ENCODE data around the gene MMP12. TPM values are rescaled to one million over a fixed set of nuclear protein-coding genes. Genes with fewer than 3 reads are reported as not detected.

The MMP12 gene
- total and polyA plus RNA-seq, 9 donors = not detected

DNA sequence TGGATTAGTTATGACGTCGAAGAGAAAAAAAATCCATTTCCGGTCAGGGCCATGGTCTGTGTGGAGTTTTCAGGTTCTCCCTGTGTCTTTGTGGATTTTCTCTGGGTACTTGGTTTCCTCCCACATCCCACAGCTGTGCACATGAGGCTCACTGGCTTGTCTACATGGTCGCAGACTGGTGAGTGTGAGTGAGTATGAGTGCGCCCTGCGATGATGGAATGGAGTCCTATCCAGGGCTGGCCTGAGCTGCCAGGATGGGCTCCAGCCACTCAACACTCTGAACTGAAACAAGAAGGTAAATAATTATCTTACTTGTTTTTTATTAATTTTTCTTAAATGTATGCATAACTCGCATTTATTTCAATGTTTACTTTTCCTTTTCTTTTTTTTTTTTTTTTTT, 42.2 kb downstream of the MMP12 start:
- Histone ChIP-seq H3K27me3 (no peaks in the 10 kb centered on the region), H3K4me3 (no peak overlapping the region), H3K4me1 (ENCODE audit: insufficient read depth) (no peaks in the 10 kb centered on the region), H3K36me3 (no peaks in the 10 kb centered on the region), H3K9me3 (no peaks in the 10 kb centered on the region), H3K27ac (no peak overlapping the region)
- WGBS, 3 donors = 87 to 91% (median 89%) methylated on average over 7 of the region's 7 CpGs
- no peak for TF ChIP-seq POLR2A (IDR thresholded peaks at IDR 0.05)
- TF ChIP-seq, protein P1, sequence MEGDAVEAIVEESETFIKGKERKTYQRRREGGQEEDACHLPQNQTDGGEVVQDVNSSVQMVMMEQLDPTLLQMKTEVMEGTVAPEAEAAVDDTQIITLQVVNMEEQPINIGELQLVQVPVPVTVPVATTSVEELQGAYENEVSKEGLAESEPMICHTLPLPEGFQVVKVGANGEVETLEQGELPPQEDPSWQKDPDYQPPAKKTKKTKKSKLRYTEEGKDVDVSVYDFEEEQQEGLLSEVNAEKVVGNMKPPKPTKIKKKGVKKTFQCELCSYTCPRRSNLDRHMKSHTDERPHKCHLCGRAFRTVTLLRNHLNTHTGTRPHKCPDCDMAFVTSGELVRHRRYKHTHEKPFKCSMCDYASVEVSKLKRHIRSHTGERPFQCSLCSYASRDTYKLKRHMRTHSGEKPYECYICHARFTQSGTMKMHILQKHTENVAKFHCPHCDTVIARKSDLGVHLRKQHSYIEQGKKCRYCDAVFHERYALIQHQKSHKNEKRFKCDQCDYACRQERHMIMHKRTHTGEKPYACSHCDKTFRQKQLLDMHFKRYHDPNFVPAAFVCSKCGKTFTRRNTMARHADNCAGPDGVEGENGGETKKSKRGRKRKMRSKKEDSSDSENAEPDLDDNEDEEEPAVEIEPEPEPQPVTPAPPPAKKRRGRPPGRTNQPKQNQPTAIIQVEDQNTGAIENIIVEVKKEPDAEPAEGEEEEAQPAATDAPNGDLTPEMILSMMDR (IDR thresholded peaks at IDR 0.05) = no peak
- TF ChIP-seq EP300 (IDR thresholded peaks at IDR 0.05) = no peak
- no peak for DNase-seq
- intact Hi-C loops (cut with DNase I) = no loop called here

DNA sequence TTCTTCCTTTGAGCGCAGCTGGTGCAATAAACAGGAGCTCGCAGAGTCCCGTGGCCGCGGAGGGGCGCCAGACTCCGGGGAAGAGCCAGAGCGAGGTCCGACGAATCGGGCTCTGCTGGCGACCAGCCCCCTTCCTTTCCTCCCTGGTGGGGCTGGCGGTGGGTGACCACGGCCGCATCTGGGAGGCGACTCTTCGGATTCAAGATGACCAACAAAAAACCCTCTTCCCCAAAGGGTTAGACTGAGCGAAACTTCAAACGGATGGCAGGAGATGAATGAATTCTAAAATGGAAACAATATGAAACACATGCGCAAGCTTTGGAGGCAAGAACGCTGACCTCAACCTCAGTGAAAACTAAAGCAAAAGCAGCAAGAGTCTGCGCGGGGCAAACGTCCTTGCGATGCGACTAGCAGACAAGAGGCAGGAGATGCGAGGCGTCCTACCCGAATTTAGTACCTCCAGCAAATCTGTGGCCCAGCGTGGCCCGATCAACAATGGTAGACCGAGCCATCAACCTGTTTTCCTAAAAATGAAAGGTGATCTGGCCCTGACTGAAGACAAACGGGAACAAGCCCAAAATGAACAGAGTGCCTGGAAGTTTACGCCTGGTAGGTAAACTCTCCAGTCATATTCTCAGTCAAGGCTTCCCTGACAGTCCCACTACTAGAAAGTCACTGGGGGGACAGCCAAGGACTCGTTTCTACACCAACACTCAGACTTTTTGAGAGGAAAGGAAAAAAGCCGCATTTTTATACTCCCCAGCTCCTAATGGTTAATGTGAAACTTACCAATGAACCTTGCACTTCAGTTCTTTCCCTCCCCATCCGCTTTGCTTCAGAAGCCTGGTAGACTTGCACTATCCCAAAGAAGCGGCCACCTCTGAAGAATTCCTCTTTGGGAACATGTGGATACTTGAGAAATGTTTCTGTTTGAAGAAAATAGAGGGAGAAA, 43.0 kb downstream of the MMP12 start:
- no peaks in the 10 kb centered on the region for H3K4me1 ChIP-seq (ENCODE audit: insufficient read depth)
- H3K27ac ChIP-seq = no peak overlapping the region
- 38 to 49% (median 48%) methylated on average over 38 of the region's 38 CpGs for WGBS, 3 donors
- intact Hi-C loops (cut with DNase I) = no loop called here
- TF ChIP-seq, protein P1 (IDR thresholded peaks at IDR 0.05) = no peak
- TF ChIP-seq EP300 (IDR thresholded peaks at IDR 0.05) (no peak), POLR2A (IDR thresholded peaks at IDR 0.05) (no peak)
- H3K9me3 ChIP-seq = no peaks in the 10 kb centered on the region
- no peak for DNase-seq
- no peaks in the 10 kb centered on the region for H3K36me3 ChIP-seq
- H3K27me3 ChIP-seq = no peaks in the 10 kb centered on the region
- H3K4me3 ChIP-seq = no peak overlapping the region

DNA sequence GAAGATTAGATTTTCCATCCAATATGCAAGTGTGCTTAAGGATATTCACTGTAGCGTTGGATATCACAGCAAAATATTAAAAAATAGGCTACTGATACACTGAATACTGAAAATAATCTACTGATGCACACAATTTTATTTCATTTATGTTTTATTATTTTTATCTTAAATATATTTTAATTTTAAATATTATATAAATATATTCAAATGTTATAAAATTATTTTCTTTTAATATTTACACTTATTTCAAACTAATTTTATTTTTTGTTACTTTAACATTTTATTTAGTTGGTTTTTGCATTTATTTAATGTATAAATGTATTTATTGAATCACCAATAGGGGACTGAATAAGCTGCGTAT, 43.7 kb downstream of the MMP12 start:
- H3K4me3 ChIP-seq = no peak overlapping the region
- intact Hi-C loops (cut with DNase I) = no loop called here
- TF ChIP-seq, protein P1 (IDR thresholded peaks at IDR 0.05) = no peak
- TF ChIP-seq EP300 (IDR thresholded peaks at IDR 0.05) (no peak), POLR2A (IDR thresholded peaks at IDR 0.05) (no peak)
- H3K27me3 ChIP-seq = no peaks in the 10 kb centered on the region
- H3K36me3 ChIP-seq = no peaks in the 10 kb centered on the region
- no peaks in the 10 kb centered on the region for H3K4me1 ChIP-seq (ENCODE audit: insufficient read depth)
- no peak for DNase-seq
- no peak overlapping the region for H3K27ac ChIP-seq
- no peaks in the 10 kb centered on the region for H3K9me3 ChIP-seq
- 54 to 70% (median 64%) methylated on average over 2 of the region's 2 CpGs for WGBS, 3 donors

DNA sequence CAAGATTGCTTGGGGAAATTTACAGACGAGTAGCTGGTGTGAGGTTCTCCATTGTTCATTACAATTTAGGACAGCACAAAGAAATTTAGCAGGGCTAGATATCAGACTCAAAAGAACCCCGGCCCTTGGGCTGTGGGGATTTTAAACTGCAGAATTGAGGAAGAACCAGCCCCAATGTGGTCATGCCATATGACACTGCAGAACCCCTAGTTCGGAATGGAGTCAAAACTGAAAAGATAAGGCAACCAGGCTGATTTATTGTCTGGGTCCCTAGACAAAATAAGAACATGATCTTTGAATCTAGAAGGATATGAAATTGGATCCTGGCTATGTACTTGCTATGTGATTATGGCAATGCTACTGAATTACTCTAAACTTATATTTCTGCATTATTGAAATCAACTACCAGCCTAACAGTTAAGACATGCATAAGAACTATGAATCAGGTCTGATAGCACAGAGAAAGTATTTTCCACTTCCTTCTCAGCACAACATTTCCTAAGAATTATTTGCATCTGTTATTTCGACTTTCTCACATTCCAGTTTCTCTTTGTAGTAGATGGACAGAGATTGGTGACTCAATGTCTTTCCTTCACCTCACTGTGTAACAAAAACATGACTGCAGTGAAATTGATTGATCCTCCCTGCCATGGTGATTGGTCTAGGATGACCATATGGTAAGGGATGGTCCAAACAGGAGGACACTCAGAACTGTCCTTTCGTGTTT, 44.6 kb downstream of the MMP12 start:
- no peaks in the 10 kb centered on the region for H3K27me3 ChIP-seq
- no peaks in the 10 kb centered on the region for H3K4me1 ChIP-seq (ENCODE audit: insufficient read depth)
- intact Hi-C loops (cut with DNase I) = no loop called here
- WGBS, 3 donors = 60 to 71% (median 62%) methylated on average over 5 of the region's 5 CpGs
- no peak overlapping the region for H3K4me3 ChIP-seq
- no peaks in the 10 kb centered on the region for H3K9me3 ChIP-seq
- TF ChIP-seq POLR2A (IDR thresholded peaks at IDR 0.05) (no peak), EP300 (IDR thresholded peaks at IDR 0.05) (no peak)
- TF ChIP-seq, protein P1 (IDR thresholded peaks at IDR 0.05) = no peak
- H3K36me3 ChIP-seq = no peaks in the 10 kb centered on the region
- no peak overlapping the region for H3K27ac ChIP-seq
- no peak for DNase-seq

Measured in ovary (tissue), 9 donors.